ENCODE measurements around the gene ZNF484. TPM values are rescaled to one million over a fixed set of nuclear protein-coding genes. Genes with fewer than 3 reads are reported as not detected.
"Not testable (repeated sequence)": the region's sequence is repeated elsewhere in the genome, so short reads cannot be mapped to it uniquely, and the experiment has no call there.

ZNF484 gene
- total and polyA plus RNA-seq, 2 experiments from 2014 or later = 3.4 to 10.5 TPM

DNA sequence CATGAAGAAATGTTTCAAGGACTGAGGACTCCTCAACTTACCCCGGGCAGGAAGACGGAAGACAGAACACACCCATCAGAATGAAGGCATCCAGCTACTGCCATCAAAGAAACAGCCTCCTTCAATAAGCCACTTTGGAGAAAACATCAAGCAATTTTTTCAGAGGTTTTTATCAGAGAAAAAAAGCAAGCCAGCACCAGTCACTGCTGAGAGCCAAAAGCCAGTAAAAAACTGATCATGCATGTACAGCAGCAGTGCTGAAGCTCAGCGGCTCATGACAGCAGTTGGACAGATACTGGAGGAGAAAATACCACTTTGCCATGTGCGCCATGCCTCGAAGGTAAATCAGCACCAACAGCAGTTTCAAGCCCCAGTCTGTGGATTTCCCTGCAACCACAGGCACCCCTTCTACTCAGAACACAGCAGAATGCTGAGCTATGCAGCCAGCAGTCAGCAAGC, 10.1 kb upstream of the ZNF484 start:
- no peaks in the 10 kb centered on the region for H3K36me3 ChIP-seq
- H3K27ac ChIP-seq = no peak overlapping the region
- no peaks in the 10 kb centered on the region for H3K9me3 ChIP-seq (ENCODE audit: low read depth)
- peaks cover 29% of the 10 kb centered on the region for H3K27me3 ChIP-seq
- TF ChIP-seq, protein P1, sequence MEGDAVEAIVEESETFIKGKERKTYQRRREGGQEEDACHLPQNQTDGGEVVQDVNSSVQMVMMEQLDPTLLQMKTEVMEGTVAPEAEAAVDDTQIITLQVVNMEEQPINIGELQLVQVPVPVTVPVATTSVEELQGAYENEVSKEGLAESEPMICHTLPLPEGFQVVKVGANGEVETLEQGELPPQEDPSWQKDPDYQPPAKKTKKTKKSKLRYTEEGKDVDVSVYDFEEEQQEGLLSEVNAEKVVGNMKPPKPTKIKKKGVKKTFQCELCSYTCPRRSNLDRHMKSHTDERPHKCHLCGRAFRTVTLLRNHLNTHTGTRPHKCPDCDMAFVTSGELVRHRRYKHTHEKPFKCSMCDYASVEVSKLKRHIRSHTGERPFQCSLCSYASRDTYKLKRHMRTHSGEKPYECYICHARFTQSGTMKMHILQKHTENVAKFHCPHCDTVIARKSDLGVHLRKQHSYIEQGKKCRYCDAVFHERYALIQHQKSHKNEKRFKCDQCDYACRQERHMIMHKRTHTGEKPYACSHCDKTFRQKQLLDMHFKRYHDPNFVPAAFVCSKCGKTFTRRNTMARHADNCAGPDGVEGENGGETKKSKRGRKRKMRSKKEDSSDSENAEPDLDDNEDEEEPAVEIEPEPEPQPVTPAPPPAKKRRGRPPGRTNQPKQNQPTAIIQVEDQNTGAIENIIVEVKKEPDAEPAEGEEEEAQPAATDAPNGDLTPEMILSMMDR (IDR thresholded peaks at IDR 0.05; ENCODE audit: low read depth, low read length) = no peak
- no peaks in the 10 kb centered on the region for H3K4me1 ChIP-seq (ENCODE audit: low read depth)
- H3K4me3 ChIP-seq = no peak overlapping the region
- peak in 1 of 2 donors; percentile 2 for DNase-seq (ENCODE audit: low read depth in 1 of 2, low spot score in 1 of 2)

DNA sequence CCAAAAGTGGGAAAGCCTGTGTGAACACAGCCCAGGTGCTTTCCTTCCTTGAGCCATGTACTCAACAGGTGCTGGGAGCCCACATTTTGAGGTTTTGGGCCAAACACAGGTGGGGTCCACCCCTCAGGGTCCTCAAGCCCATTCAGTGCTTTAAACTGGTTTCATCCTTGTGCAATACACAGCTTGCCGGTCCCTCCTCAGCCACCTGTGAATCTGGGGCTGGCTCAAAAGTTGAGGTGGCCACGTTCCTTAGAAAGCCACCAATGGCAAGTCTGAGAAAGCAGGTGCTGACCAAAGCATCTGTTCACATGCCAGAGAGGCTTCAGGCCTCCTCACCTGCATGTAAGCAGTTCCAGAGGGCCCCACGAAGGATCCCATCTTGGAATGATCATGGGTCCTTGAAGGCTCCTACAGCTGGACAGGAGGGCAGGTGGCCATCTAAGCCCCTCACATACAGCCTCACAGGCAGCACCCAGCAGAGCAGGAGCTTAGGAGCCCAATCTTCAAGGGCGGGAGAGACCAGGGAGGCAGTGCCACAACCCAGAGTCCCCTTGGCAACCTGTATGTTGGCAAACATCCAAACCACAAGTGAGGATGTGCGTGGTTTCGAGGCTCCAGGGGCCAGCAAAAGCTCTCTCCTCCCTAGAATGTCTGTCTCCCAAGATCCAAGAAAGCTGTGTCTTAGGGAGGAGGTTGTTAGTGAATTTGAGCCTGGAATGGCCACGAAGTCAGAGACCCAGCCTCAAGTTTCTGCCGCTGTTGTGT, 9.2 kb upstream of the ZNF484 start:
- not testable (repeated sequence) for H3K4me3 ChIP-seq; H3K4me1 ChIP-seq (ENCODE audit: low read depth); H3K9me3 ChIP-seq (ENCODE audit: low read depth); H3K36me3 ChIP-seq; H3K27ac ChIP-seq
- H3K27me3 ChIP-seq = peaks cover 24% of the 10 kb centered on the region
- peak in 1 of 2 donors; percentile 8 for DNase-seq (ENCODE audit: low read depth in 1 of 2, low spot score in 1 of 2)

DNA sequence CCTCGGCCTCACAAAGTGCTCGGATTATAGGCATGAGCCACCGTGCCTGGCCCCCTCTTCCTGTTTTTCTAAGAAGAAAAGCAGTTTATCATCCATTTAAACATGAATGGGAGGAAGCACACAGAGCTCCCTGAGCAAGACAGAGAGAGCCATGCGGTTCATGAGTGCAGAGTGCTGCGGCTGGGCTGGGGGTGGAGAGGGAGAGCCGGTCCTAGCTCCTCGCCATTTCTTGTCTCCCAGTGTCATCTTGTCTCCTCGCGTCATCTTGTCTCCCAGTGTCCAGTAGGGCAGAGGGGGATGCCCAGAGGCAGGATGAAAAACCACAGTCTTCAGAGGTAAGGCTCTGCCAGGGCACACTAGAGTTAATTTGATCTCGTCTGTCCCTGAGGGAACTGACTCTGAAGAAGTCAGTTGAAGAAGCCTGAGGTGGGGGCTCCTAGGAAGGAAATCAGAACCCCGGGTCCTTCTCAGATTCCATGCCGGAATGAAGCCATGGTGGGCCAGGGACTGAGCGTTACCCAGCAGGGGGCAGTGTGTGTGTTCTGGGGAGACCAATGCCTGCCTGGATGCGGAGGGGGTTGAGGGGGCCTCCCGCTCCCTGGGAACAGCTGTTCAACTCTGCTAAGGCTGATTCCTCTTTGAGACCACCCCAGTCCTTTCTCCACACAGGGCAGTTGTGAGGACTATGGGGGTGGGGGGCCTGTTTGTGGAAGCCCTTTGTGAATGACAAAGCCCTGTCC, 6.0 kb upstream of the ZNF484 start:
- not testable (repeated sequence) for H3K4me1 ChIP-seq (ENCODE audit: low read depth)

DNA sequence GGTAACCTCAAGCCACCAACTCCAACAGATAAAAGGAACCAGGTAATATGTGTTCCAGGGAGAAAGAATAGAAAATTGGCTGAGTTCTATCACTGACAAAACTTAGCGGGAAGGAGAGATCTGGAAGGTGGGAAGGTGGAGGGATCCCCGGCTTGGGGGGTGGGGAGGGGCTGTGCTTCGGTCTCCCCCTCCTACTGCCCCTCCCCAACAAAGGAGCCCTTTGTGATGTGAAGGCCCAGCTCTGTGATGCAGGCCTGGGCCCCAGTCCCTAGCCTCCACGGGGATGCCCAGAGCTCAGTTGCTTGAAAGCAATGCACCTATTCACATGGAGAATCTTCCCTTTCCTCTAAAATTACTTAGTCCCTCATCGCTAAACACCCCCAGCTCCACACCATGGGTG, 4.4 kb upstream of the ZNF484 start:
- H3K27me3 ChIP-seq = peaks cover 10% of the 10 kb centered on the region
- no peaks in the 10 kb centered on the region for H3K36me3 ChIP-seq
- H3K9me3 ChIP-seq (ENCODE audit: low read depth) = no peaks in the 10 kb centered on the region
- no peak overlapping the region for H3K27ac ChIP-seq
- TF ChIP-seq, protein P1 (IDR thresholded peaks at IDR 0.05; ENCODE audit: low read depth, low read length) = no peak
- H3K4me3 ChIP-seq = no peak overlapping the region
- DNase-seq (ENCODE audit: low read depth in 1 of 2, low spot score in 1 of 2) = no peak
- no peaks in the 10 kb centered on the region for H3K4me1 ChIP-seq (ENCODE audit: low read depth)

More for the DNA sequence above, 6.0 kb upstream of the ZNF484 start:
- H3K4me3 ChIP-seq; H3K27ac ChIP-seq; DNase-seq (ENCODE audit: low read depth in 1 of 2, low spot score in 1 of 2); H3K9me3 ChIP-seq (ENCODE audit: low read depth); H3K36me3 ChIP-seq: not testable (repeated sequence)
- peaks cover 22% of the 10 kb centered on the region for H3K27me3 ChIP-seq

DNA sequence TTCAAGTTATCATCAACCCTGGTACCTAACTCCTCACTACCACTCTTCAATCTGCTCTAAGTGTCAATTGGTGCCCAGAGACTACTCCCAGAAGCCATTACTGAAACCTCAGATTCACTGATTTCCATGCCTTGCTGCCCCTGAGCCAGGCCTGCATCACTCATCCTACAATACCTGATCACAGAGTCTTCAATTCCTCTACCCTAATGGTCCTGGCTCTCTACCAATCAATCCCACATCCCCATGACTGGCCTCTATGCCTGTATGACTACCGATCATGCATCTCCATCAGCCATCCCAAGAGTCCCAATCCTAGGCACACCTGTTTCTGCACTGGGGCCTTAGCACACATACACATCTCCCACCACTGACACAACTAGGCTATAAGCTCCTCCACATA, 2.5 kb downstream of the ZNF484 start:
- TF ChIP-seq, protein P1 (IDR thresholded peaks at IDR 0.05; ENCODE audit: low read depth, low read length) = no peak
- Histone ChIP-seq H3K4me1 (ENCODE audit: low read depth) (peaks cover 10% of the 10 kb centered on the region), H3K27me3 (no peaks in the 10 kb centered on the region), H3K27ac (no peak overlapping the region), H3K9me3 (ENCODE audit: low read depth) (no peaks in the 10 kb centered on the region), H3K4me3 (no peak overlapping the region), H3K36me3 (no peaks in the 10 kb centered on the region)
- DNase-seq (ENCODE audit: low read depth in 1 of 2, low spot score in 1 of 2) = no peak

DNA sequence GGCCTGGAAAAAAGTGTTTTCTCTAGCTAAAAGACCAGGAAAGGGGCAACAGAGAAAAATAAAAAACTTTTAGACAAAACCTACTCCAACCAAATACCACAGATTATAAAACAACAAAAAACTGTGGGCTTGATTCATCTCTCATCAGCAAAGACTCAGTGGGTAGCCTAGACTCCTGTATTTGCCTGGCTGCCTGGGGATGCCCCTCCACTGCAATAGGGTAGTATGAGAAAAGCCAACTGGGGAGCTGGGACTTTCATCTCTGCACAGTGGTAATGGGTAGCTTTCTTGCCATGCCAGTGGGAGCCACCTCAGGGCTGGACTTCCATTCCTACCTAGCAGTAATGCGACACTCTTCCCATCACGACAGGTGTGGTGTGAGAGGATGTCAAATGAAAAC, 7.5 kb downstream of the ZNF484 start:
- DNase-seq (ENCODE audit: low read depth in 1 of 2, low spot score in 1 of 2) = no peak
- no peaks in the 10 kb centered on the region for H3K9me3 ChIP-seq (ENCODE audit: low read depth)
- peaks cover 3% of the 10 kb centered on the region for H3K36me3 ChIP-seq
- no peaks in the 10 kb centered on the region for H3K27me3 ChIP-seq
- TF ChIP-seq, protein P1 (IDR thresholded peaks at IDR 0.05; ENCODE audit: low read depth, low read length) = no peak
- H3K4me1 ChIP-seq (ENCODE audit: low read depth) = no peaks in the 10 kb centered on the region
- H3K4me3 ChIP-seq = no peak overlapping the region
- H3K27ac ChIP-seq = no peak overlapping the region

DNA sequence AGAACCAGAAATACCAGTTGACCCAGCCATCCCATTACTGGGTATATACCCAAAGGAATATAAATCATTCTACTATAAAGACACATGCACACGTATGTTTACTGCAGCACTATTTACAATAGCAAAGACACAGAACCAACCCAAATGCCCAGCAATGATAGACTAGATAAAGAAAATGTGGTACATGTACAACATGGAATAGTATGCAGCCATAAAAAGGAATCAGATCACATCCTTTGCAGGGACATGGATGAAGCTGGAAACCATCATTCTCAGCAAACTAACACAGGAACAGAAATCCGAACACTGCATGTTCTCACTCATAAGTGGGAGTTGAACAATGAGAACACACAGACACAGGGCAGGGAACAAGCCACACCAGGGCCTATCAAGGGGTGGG, 11.2 kb downstream of the ZNF484 start:
- H3K36me3 ChIP-seq = not testable (repeated sequence)

More for the DNA sequence above, 11.2 kb downstream of the ZNF484 start:
- not testable (repeated sequence) for H3K4me1 ChIP-seq (ENCODE audit: low read depth); H3K9me3 ChIP-seq (ENCODE audit: low read depth); H3K4me3 ChIP-seq; H3K27ac ChIP-seq; H3K27me3 ChIP-seq; DNase-seq (ENCODE audit: low read depth in 1 of 2, low spot score in 1 of 2)
